Tibial nerve (tissue), 3 donors: Measurements from ENCODE around the gene AGTRAP.

ENCODE experiments used
- EP300 ChIP-seq, 2 donors: sonication (generic); formaldehyde crosslinking; IDR thresholded peaks; one replicate each; pipeline ENCODE4 v1.6.1; 2017; ENCODE audit warnings: antibody characterized with exemption in 2 of 2, mild to moderate bottlenecking in 1 of 2
- POLR2A ChIP-seq, 2 donors: fragments of 450-650 bp; IDR thresholded peaks; one replicate each; pipeline ENCODE4 v1.6.1; 2017; ENCODE audit warnings: antibody characterized with exemption in 2 of 2, mild to moderate bottlenecking in 2 of 2, moderate library complexity in 2 of 2

DNA sequence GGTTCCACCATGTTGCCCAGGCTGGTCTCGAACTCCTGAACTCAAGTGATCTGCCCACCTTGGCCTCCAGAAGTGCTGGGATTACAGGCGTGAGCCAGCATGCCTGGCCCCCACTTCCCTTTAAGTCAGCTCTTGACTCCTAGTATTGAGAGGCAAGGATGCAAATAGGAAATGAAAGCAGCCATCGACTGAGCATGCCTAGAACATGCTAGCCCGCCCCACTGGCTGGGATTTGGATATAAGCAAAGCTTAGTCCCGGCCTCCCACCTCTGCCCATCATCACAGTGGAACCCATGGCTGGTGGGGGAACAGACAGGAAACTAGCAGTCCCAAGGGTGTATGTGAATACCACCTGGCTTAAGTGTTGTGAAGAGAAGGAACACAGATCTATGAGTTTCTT is 36.5 kb downstream of the AGTRAP start:
- TF ChIP-seq POLR2A (IDR thresholded peaks at IDR 0.05) (no peak), EP300 (IDR thresholded peaks at IDR 0.05) (no peak)
